Stimulated activated memory B cell treated with anti-CD40 and anti-IgM and Interleukin-4, amounts not matched to agents 10 μg/mL and 1 μg/mL and 100 μg/mL, for 72 hours (primary cell): Measurements from ENCODE around the gene C18orf32.
"Not testable (repeated sequence)": the region's sequence is repeated elsewhere in the genome, so short reads cannot be mapped to it uniquely, and the experiment has no call there.

Source experiments
- ATAC-seq: fragments of 150-1000 bp; cut with Tn5 transposase; 2 replicates; pipeline ENCODE4 v1.10.0; 2021
- H3K27ac Mint-ChIP-seq: one replicate; pipeline ENCODE4 v1.8.0; 2022; ENCODE audit warnings: mild to moderate bottlenecking, mixed read lengths
- H3K27me3 Mint-ChIP-seq: one replicate; pipeline ENCODE4 v1.8.0; 2022; ENCODE audit warnings: mixed read lengths
- H3K36me3 Mint-ChIP-seq: one replicate; pipeline ENCODE4 v1.8.0; 2022; ENCODE audit warnings: mixed read lengths
- H3K4me1 Mint-ChIP-seq: one replicate; pipeline ENCODE4 v1.8.0; 2022; ENCODE audit warnings: mixed read lengths
- H3K4me3 Mint-ChIP-seq: one replicate; pipeline ENCODE4 v1.8.0; 2022; ENCODE audit warnings: mild to moderate bottlenecking, moderate library complexity, mixed read lengths
- H3K9me3 Mint-ChIP-seq: one replicate; pipeline ENCODE4 v1.8.0; 2022; ENCODE audit warnings: mixed read lengths

C18orf32 gene

GRCh38 chr18:49487711-49488310, 777 bp upstream of the C18orf32 start:
- peak overlapping the region; percentile 98 for H3K27ac Mint-ChIP-seq
- no peaks in the 10 kb centered on the region for H3K9me3 Mint-ChIP-seq
- H3K4me1 Mint-ChIP-seq, result peaks cover 64% of the 10 kb centered on the region
- ATAC-seq, result no peak
- no peaks in the 10 kb centered on the region for H3K27me3 Mint-ChIP-seq
- H3K4me3 Mint-ChIP-seq, result peak overlapping the region; percentile 95
- H3K36me3 Mint-ChIP-seq, result peaks cover 51% of the 10 kb centered on the region

- H3K4me1 Mint-ChIP-seq, result peaks cover 61% of the 10 kb centered on the region
- ATAC-seq, result no peak
- H3K36me3 Mint-ChIP-seq, result peaks cover 51% of the 10 kb centered on the region
- H3K4me3 Mint-ChIP-seq, result peak overlapping the region; percentile 95
- H3K27me3 Mint-ChIP-seq, result no peaks in the 10 kb centered on the region
- no peaks in the 10 kb centered on the region for H3K9me3 Mint-ChIP-seq
- peak overlapping the region; percentile 98 for H3K27ac Mint-ChIP-seq
Observed at GRCh38 chr18:49486606-49486952, 455 bp downstream of the C18orf32 start.

- Mint-ChIP-seq H3K27ac (peak overlapping the region; percentile 98), H3K4me1 (peaks cover 56% of the 10 kb centered on the region), H3K9me3 (no peaks in the 10 kb centered on the region), H3K27me3 (no peaks in the 10 kb centered on the region), H3K36me3 (peaks cover 49% of the 10 kb centered on the region), H3K4me3 (peak overlapping the region; percentile 95)
- ATAC-seq, result no peak
Observed at GRCh38 chr18:49486134-49486533, 900 bp downstream of the C18orf32 start.

GRCh38 chr18:49483198-49483597, 3.8 kb downstream of the C18orf32 start:
- ATAC-seq, result no peak
- Mint-ChIP-seq H3K4me1 (peaks cover 36% of the 10 kb centered on the region), H3K36me3 (peaks cover 48% of the 10 kb centered on the region), H3K9me3 (no peaks in the 10 kb centered on the region), H3K4me3 (no peak overlapping the region), H3K27ac (no peak overlapping the region), H3K27me3 (no peaks in the 10 kb centered on the region)

- Mint-ChIP-seq H3K27ac (no peak overlapping the region), H3K27me3 (no peaks in the 10 kb centered on the region), H3K4me1 (peaks cover 26% of the 10 kb centered on the region), H3K9me3 (no peaks in the 10 kb centered on the region), H3K4me3 (no peak overlapping the region), H3K36me3 (peaks cover 45% of the 10 kb centered on the region)
- ATAC-seq, result no peak
Observed at GRCh38 chr18:49481907-49482306, 5.1 kb downstream of the C18orf32 start.

- ATAC-seq, result no peak
- Mint-ChIP-seq H3K4me1 (peaks cover 29% of the 10 kb centered on the region), H3K27me3 (no peaks in the 10 kb centered on the region), H3K4me3 (no peak overlapping the region), H3K9me3 (no peaks in the 10 kb centered on the region), H3K27ac (no peak overlapping the region), H3K36me3 (peaks cover 51% of the 10 kb centered on the region)
Observed at GRCh38 chr18:49481317-49481716, 5.7 kb downstream of the C18orf32 start.

- no peak for ATAC-seq
- Mint-ChIP-seq H3K4me1 (peaks cover 25% of the 10 kb centered on the region), H3K4me3 (no peak overlapping the region), H3K27ac (no peak overlapping the region), H3K9me3 (no peaks in the 10 kb centered on the region), H3K36me3 (peaks cover 53% of the 10 kb centered on the region), H3K27me3 (no peaks in the 10 kb centered on the region)
Observed at GRCh38 chr18:49479381-49480137, 7.5 kb downstream of the C18orf32 start.

- Mint-ChIP-seq H3K27me3 (no peaks in the 10 kb centered on the region), H3K27ac (peak overlapping the region; percentile 79), H3K36me3 (peaks cover 40% of the 10 kb centered on the region), H3K4me3 (peak overlapping the region; percentile 54), H3K9me3 (no peaks in the 10 kb centered on the region), H3K4me1 (peaks cover 15% of the 10 kb centered on the region)
- ATAC-seq, result peak; percentile 83
Observed at GRCh38 chr18:49476664-49477411, 10.2 kb downstream of the C18orf32 start.

GRCh38 chr18:49474935-49475334, 12.1 kb downstream of the C18orf32 start:
- ATAC-seq, H3K27me3 Mint-ChIP-seq, H3K4me3 Mint-ChIP-seq, H3K9me3 Mint-ChIP-seq, H3K27ac Mint-ChIP-seq: not testable (repeated sequence)
- H3K4me1 Mint-ChIP-seq, result peaks cover 15% of the 10 kb centered on the region
- peaks cover 26% of the 10 kb centered on the region for H3K36me3 Mint-ChIP-seq

GRCh38 chr18:49473721-49474120, 13.3 kb downstream of the C18orf32 start:
- Mint-ChIP-seq H3K9me3 (peaks cover 3% of the 10 kb centered on the region), H3K27me3 (peaks cover 19% of the 10 kb centered on the region), H3K36me3 (peaks cover 14% of the 10 kb centered on the region), H3K27ac (no peak overlapping the region), H3K4me3 (no peak overlapping the region), H3K4me1 (peaks cover 9% of the 10 kb centered on the region)
- ATAC-seq, result no peak

GRCh38 chr18:49472459-49472858, 14.6 kb downstream of the C18orf32 start:
- no peak overlapping the region for H3K4me3 Mint-ChIP-seq
- H3K4me1 Mint-ChIP-seq, result peaks cover 9% of the 10 kb centered on the region
- peaks cover 3% of the 10 kb centered on the region for H3K9me3 Mint-ChIP-seq
- H3K36me3 Mint-ChIP-seq, result peaks cover 9% of the 10 kb centered on the region
- no peak for ATAC-seq
- peaks cover 22% of the 10 kb centered on the region for H3K27me3 Mint-ChIP-seq
- H3K27ac Mint-ChIP-seq, result no peak overlapping the region

GRCh38 chr18:49471532-49471931, 15.5 kb downstream of the C18orf32 start:
- no peak for ATAC-seq
- peaks cover 22% of the 10 kb centered on the region for H3K27me3 Mint-ChIP-seq
- H3K36me3 Mint-ChIP-seq, result peaks cover 5% of the 10 kb centered on the region
- no peak overlapping the region for H3K27ac Mint-ChIP-seq
- no peak overlapping the region for H3K4me3 Mint-ChIP-seq
- peaks cover 3% of the 10 kb centered on the region for H3K9me3 Mint-ChIP-seq
- H3K4me1 Mint-ChIP-seq, result peaks cover 5% of the 10 kb centered on the region

GRCh38 chr18:49467599-49467998, 19.4 kb downstream of the C18orf32 start:
- Mint-ChIP-seq H3K4me3 (no peak overlapping the region), H3K4me1 (no peaks in the 10 kb centered on the region), H3K36me3 (no peaks in the 10 kb centered on the region), H3K27me3 (peaks cover 22% of the 10 kb centered on the region), H3K9me3 (peaks cover 3% of the 10 kb centered on the region), H3K27ac (no peak overlapping the region)
- no peak for ATAC-seq

GRCh38 chr18:49467019-49467563, 19.9 kb downstream of the C18orf32 start:
- H3K4me3 Mint-ChIP-seq, result no peak overlapping the region
- ATAC-seq, result no peak
- H3K27me3 Mint-ChIP-seq, result peaks cover 22% of the 10 kb centered on the region
- peaks cover 3% of the 10 kb centered on the region for H3K9me3 Mint-ChIP-seq
- no peaks in the 10 kb centered on the region for H3K36me3 Mint-ChIP-seq
- H3K4me1 Mint-ChIP-seq, result no peaks in the 10 kb centered on the region
- H3K27ac Mint-ChIP-seq, result no peak overlapping the region
